ENCODE results near the gene CFAP97D2. TPM values are rescaled to one million over a fixed set of nuclear protein-coding genes. Genes with fewer than 3 reads are reported as not detected.

CFAP97D2 gene
- total RNA-seq, result not detected in 2 replicates

GRCh38 chr13:114179087-114179658 lies at the start of gene CFAP97D2:
TSS of gene CFAP97D2 (plus strand) at chr13:114179257. CDS start at chr13:114179331, 74 bp downstream.

GRCh38 chr13:114132419-114133121 lies 46.5 kb upstream of the CFAP97D2 start, which contains the start of gene RASA3:
TSS of gene RASA3 (minus strand) at chr13:114132623. CDS start at chr13:114132489, 134 bp downstream.

GRCh38 chr13:114234645-114235421 lies 55.8 kb downstream of the CFAP97D2 start, which contains the start of gene CDC16:
TSS of gene CDC16 (plus strand) at chr13:114234897. CDS start at chr13:114235085, 188 bp downstream.

Other genes starting within 250 kb of the CFAP97D2 start
- 0.28 and 0.38 TPM in 2 replicates for gene C13orf46, start 205.2 kb upstream of the CFAP97D2 start, total RNA-seq
- 22.0 and 37.6 TPM in 2 replicates for gene RASA3, start 46.6 kb upstream of the CFAP97D2 start, total RNA-seq
- gene CDC16, start 55.6 kb downstream of the CFAP97D2 start, total RNA-seq, result 40.9 and 43.1 TPM in 2 replicates
- gene UPF3A, start 102.3 kb downstream of the CFAP97D2 start, total RNA-seq, result 13.2 and 17.8 TPM in 2 replicates
- 18.6 and 25.7 TPM in 2 replicates for gene CHAMP1, start 135.2 kb downstream of the CFAP97D2 start, total RNA-seq

Measured in regular cardiac myocyte (primary cell).